Heart right ventricle (tissue), 16 donors: Measurements from ENCODE around the gene UGT2B11. TPM values are rescaled to one million over a fixed set of nuclear protein-coding genes. Genes with fewer than 3 reads are reported as not detected.

Experiments
- ATAC-seq, 8 donors: fragments of 200-7000 bp; cut with Tn5 transposase; one replicate each; pipeline ENCODE4 v1.9.1; 2020; ENCODE audit warnings: mild to moderate bottlenecking in 8 of 8, moderate library complexity in 8 of 8, moderate number of reproducible peaks in 1 of 8
- DNase-seq, 2 donors: peaks; one replicate each; pipeline ENCODE4 v3.0.0-alpha.2; 2020
- H3K27ac ChIP-seq, 10 donors: fragments of 200-600 bp; sonication (generic) in 2 of 10; one replicate each; pipeline versions ENCODE4 v1.5.0 to v1.8.0; 2020 to 2022; ENCODE audit warnings: mild to moderate bottlenecking in 3 of 10
- H3K27me3 ChIP-seq, 7 donors: fragments of 200-600 bp; one replicate each; pipeline ENCODE4 v1.8.0; 2021 to 2022; ENCODE audit warnings: mild to moderate bottlenecking in 2 of 7
- H3K36me3 ChIP-seq, 9 donors: fragments of 200-600 bp; sonication (generic) in 1 of 9; one replicate each; pipeline versions ENCODE4 v1.5.0 to v1.8.0; 2020 to 2022; ENCODE audit warnings: mild to moderate bottlenecking in 2 of 9
- H3K4me1 ChIP-seq, 9 donors: fragments of 200-600 bp; sonication (generic) in 1 of 9; one replicate each; pipeline versions ENCODE4 v1.5.0 to v1.8.0; 2020 to 2022; ENCODE audit warnings: mild to moderate bottlenecking in 4 of 9
- H3K4me3 ChIP-seq, 10 donors: fragments of 200-600 bp; sonication (generic) in 2 of 10; one replicate each; pipeline versions ENCODE4 v1.5.0 to v1.8.0; 2020 to 2022; ENCODE audit warnings: mild to moderate bottlenecking in 7 of 10, moderate library complexity in 2 of 10
- H3K9me3 ChIP-seq, 11 donors: fragments of 200-600 bp in 10 of 11; sonication (generic) in 2 of 11; one replicate each; pipeline versions ENCODE4 v1.5.0 to v1.8.0; 2013 to 2022; ENCODE audit warnings: mild to moderate bottlenecking in 2 of 11, control low read depth in 1 of 11, moderate library complexity in 1 of 11
- CTCF ChIP-seq, 9 donors: fragments of 200-600 bp; sonication (generic) in 2 of 9; IDR thresholded peaks; one replicate each; pipeline versions ENCODE4 v1.5.0 to v1.8.0; 2021 to 2022; ENCODE audit warnings: antibody characterized with exemption in 9 of 9, mild to moderate bottlenecking in 5 of 9, moderate library complexity in 1 of 9
- WGBS, 2 donors: extraction: QIAGEN DNeasy Blood & Tissue Kit; methylation state at CpG; one replicate each; pipeline ENCODE4 v1.1.7; 2013; ENCODE audit warnings: inconsistent platforms in 1 of 2; 5-methylcytosine and 5-hydroxymethylcytosine counted together
- intact Hi-C, 10 donors: fragments of 100-400 bp; cut with DNase I; formaldehyde crosslinking; loops; one replicate each; pipeline versions ENCODE4 v1.11.1 to v1.14.2; 2022
- polyA plus RNA-seq, 2 donors: library from polyadenylated mRNA; stranded (reverse); fragments of 200-250 nt; gene quantifications; one replicate each; pipeline ENCODE4 v1.2.3, GENCODE V29; 2013
- total RNA-seq, 10 donors: library from RNA; stranded (reverse); fragmentation: NEBNext Ultra II Directional in 3 of 10; extraction: Animal tissue kit (Norgen Biotek cat#: 25700) in 3 of 10; gene quantifications; one replicate each; pipeline versions ENCODE4 v1.2.1 to v1.2.4, GENCODE V29; 2021 to 2023
- donor health status: Arrhythmogenic right ventricular cardiomyopathy.
- donor health status: ischemic (EF 13 %, LVEDD 7.1; RV severe dilation, severe dysfunction).
- donor health status: healthy with polysubstance abuse.
- donor health status: DM: no; HTN: yes; CAD: no.
- donor health status: DM: no; HTN: no; CAD: no.
- donor health status: ischemic (EF 25% LVEDD 6.9; RV normal size, moderate dysfunction).
- donor health status: ischemic (EF 25% LVEDD 5.7; RV mildly dilated, moderate dysfunction).
- donor health status: healthy.
- donor health status: DM: yes; HTN: yes; CAD: no.
- donor health status: Ischemic cardiomyopathy.
- donor health status: ischemic (EF 35%, LVEDD 5.7; RV mildly dilated, moderate dysfunction).
- donor health status: nonischemic (EF 11% LVEDD 7.7; RV severe dilation, severe dysfunction).
- donor health status: DM: yes; HTN: yes; CAD: no.
- donor health status: PGD.
- donor health status: ischemic (EF 29% LVEDD 5.4; RV normal size, mild dysfunction).
- donor health status: nonischemic (EF 23%, LVEDD 6.1; RV moderate dilation, normal function).

UGT2B11 gene
- total and polyA plus RNA-seq, 12 donors: not detected

DNA sequence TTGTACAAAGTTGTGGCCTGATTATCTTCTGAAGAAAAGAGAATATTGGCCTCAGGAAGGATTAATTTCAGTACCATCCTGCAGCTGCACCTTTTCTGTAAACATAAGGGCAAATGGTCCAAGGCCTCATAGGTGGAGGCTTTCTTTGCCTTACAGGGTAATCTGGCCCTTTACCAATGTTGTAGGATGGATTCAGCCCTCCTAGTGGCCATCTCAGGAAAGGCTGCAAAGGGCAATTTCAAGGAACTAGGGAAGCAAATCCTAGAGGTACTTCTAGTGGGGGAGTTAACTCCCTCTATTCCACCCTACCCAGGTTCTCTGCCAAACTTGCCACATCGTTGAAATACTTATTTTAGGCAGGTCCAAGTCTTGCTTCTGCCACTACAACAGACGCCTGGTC is 57.6 kb downstream of the UGT2B11 start:
- no peak for TF ChIP-seq CTCF (IDR thresholded peaks at IDR 0.05)
- Histone ChIP-seq H3K4me1 (no peaks in the 10 kb centered on the region), H3K27ac (no peak overlapping the region), H3K4me3 (no peak overlapping the region), H3K9me3 (no peaks in the 10 kb centered on the region), H3K36me3 (no peaks in the 10 kb centered on the region), H3K27me3 (no peaks in the 10 kb centered on the region)
- intact Hi-C loops: no loop called here
- no peak for DNase-seq
- 71 to 79% methylated on average over 2 of the region's 2 CpGs for WGBS, 2 donors
- no peak for ATAC-seq

DNA sequence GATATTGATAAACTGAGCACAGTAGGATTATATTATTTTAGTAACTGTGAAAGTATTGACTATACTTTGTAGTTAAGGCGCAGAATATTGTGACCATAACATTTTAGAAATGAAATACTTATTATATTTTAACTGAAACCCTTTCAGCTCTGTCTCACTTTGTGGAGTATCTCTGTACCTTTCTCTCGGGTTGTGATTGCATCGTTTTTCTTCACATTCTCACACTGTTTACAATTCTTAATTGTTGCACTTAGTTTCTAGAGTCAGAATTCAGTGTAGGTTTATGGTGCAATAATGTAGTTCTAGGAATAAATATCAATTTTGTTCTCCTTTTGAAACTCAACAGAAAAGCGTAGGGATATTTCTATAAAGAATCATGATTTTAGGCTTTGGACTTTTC is 60.5 kb downstream of the UGT2B11 start:
- Histone ChIP-seq H3K4me1 (no peaks in the 10 kb centered on the region), H3K4me3 (no peak overlapping the region), H3K27me3 (no peaks in the 10 kb centered on the region), H3K9me3 (no peaks in the 10 kb centered on the region), H3K27ac (no peak overlapping the region), H3K36me3 (no peaks in the 10 kb centered on the region)
- intact Hi-C loops: no loop called here
- ATAC-seq (no peak), DNase-seq (no peak)
- TF ChIP-seq CTCF (IDR thresholded peaks at IDR 0.05): no peak
- WGBS, 2 donors: 79 to 87% methylated on average over 4 of the region's 4 CpGs

Other genes starting within 250 kb of the UGT2B11 start
- not detected for gene UGT2B7, start 118.3 kb downstream of the UGT2B11 start, total RNA-seq
- gene UGT2B7, start 118.3 kb downstream of the UGT2B11 start, polyA plus RNA-seq: not detected
- gene UGT2B28, start 65.7 kb upstream of the UGT2B11 start, total RNA-seq: not detected
- not detected for gene UGT2B28, start 65.7 kb upstream of the UGT2B11 start, polyA plus RNA-seq